Endothelial cell of umbilical vein (primary cell): ENCODE measurements around the gene CORO2B. TPM values are rescaled to one million over a fixed set of nuclear protein-coding genes. Genes with fewer than 3 reads are reported as not detected.

ENCODE experiments used
- BruUV-seq: library from RNA; stranded (reverse); fragments of 400-500 nt; replicated peaks from 2 replicates; lab custom pipeline; 2021; lab: Mats Ljungman, UMichigan
- CTCF ChIA-PET: fragments of 300-600, 350-600 bp; sonication (Branson Sonifier 250); formaldehyde crosslinking; loops from one replicate; lab custom pipeline; 2021; ENCODE audit warnings: antibody characterized with exemption, inconsistent platforms; lab: Charles Lee
- POLR2A ChIA-PET: fragments of 300-600, 350-600 bp; sonication (Branson Sonifier 250); formaldehyde crosslinking; loops from one replicate; lab custom pipeline; 2021; ENCODE audit warnings: antibody characterized with exemption, inconsistent platforms; lab: Charles Lee
- DNase-seq: peaks from one replicate; pipeline ENCODE4 v3.0.0-alpha.2; 2011; ENCODE audit warnings: low read depth, low spot score
- FAIRE-seq: peaks from 2 replicates; lab custom pipeline; 2011; peaks lifted over from hg19 to GRCh38; lab: Jason Lieb, UNC
- H2AFZ ChIP-seq: 2 replicates; pipeline ENCODE4 v1.6.0; 2012; ENCODE audit warnings: low read depth, low read length, control low read depth, inconsistent platforms
- H3K27ac ChIP-seq: 2 replicates; pipeline ENCODE4 v1.5.1; 2011; ENCODE audit warnings: low read depth, mild to moderate bottlenecking, control low read depth, low read length, moderate library complexity; ENCODE audit not compliant: insufficient read depth
- H3K27me3 ChIP-seq, 2 experiments: 2 replicates each; pipeline versions ENCODE4 v1.6.0 to v1.6.1; 2011; ENCODE audit warnings: low read length in 2 of 2, mixed read lengths in 1 of 2; ENCODE audit not compliant: control insufficient read depth in 2 of 2, insufficient read depth in 2 of 2
- H3K36me3 ChIP-seq, 2 experiments: 2 replicates in 1 of 2; 3 replicates in 1 of 2; pipeline ENCODE4 v1.5.1; 2011; ENCODE audit warnings: low read length in 2 of 2, mild to moderate bottlenecking in 1 of 2, moderate library complexity in 1 of 2; ENCODE audit not compliant: control insufficient read depth in 2 of 2, insufficient read depth in 2 of 2; ENCODE audit errors: extremely low read depth in 1 of 2
- H3K4me1 ChIP-seq: 3 replicates; pipeline ENCODE4 v1.5.1; 2011; ENCODE audit warnings: mild to moderate bottlenecking, low read length; ENCODE audit not compliant: control insufficient read depth, insufficient read depth; ENCODE audit errors: extremely low read depth
- H3K4me2 ChIP-seq: 2 replicates; pipeline ENCODE4 v1.6.1; 2011; ENCODE audit warnings: low read length, control low read depth, mixed read lengths; ENCODE audit not compliant: insufficient read depth
- H3K4me3 ChIP-seq, 3 experiments: fragments of 200-600 bp in 1 of 3; sonication (generic), shearing (Covaris generic) in 1 of 3; replicated peaks in 1 of 3; 2 replicates each; pipeline ENCODE4 v1.5.1; 2011 to 2016; ENCODE audit warnings: control low read depth in 3 of 3, low read length in 3 of 3, mild to moderate bottlenecking in 2 of 3, inconsistent platforms in 1 of 3, low read depth in 1 of 3, moderate library complexity in 1 of 3; ENCODE audit not compliant: insufficient read depth in 1 of 3
- H3K79me2 ChIP-seq: 2 replicates; pipeline ENCODE4 v1.6.0; 2012; ENCODE audit warnings: low read length, inconsistent platforms; ENCODE audit not compliant: control insufficient read depth, insufficient read depth
- H3K9ac ChIP-seq: replicated peaks from 2 replicates; pipeline ENCODE3; 2011; ENCODE audit warnings: low read length, control low read depth; ENCODE audit not compliant: insufficient read depth; ENCODE audit errors: extremely low read depth
- H3K9me1 ChIP-seq: replicated peaks from 3 replicates; pipeline ENCODE4 v1.6.0; 2011; ENCODE audit warnings: mild to moderate bottlenecking, low read length; ENCODE audit not compliant: control insufficient read depth, insufficient read depth; ENCODE audit errors: extremely low read depth
- H3K9me3 ChIP-seq: replicated peaks from 2 replicates; pipeline ENCODE4 v1.5.1; 2012; ENCODE audit warnings: low read length, inconsistent platforms; ENCODE audit not compliant: control insufficient read depth, insufficient read depth
- H4K20me1 ChIP-seq: replicated peaks from 2 replicates; pipeline ENCODE3; 2011; ENCODE audit warnings: mild to moderate bottlenecking, low read length; ENCODE audit not compliant: control insufficient read depth, insufficient read depth; ENCODE audit errors: extremely low read depth
- CTCF ChIP-seq, 2 donors: IDR thresholded peaks; 1 replicate in 1 of 2; 2 replicates in 1 of 2; pipeline ENCODE4 v1.5.1; 2011; ENCODE audit warnings: low read length in 2 of 2, mild to moderate bottlenecking in 2 of 2, moderate library complexity in 2 of 2, control low read depth in 1 of 2, inconsistent platforms in 1 of 2, low read depth in 1 of 2; ENCODE audit not compliant: insufficient read depth in 1 of 2; ENCODE audit errors: extremely low read depth in 1 of 2
- POLR2AphosphoS5 ChIP-seq: IDR thresholded peaks from 2 replicates; pipeline ENCODE4 v1.6.1; 2012; ENCODE audit warnings: low read depth, mild to moderate bottlenecking, control low read depth, low read length, moderate library complexity; ENCODE audit not compliant: insufficient read depth
- dilution Hi-C: fragments of 300-500 bp; cut with MboI; formaldehyde crosslinking; loops from one replicate; pipeline ENCODE4 v1.15.0; 2019; ENCODE audit warnings: low sequenced_read_pairs; ENCODE audit not compliant: extremely low pct_ligation_motif_present
- intact Hi-C: fragments of 100-400 bp; cut with micrococcal nuclease; formaldehyde crosslinking; loops from one replicate; pipeline ENCODE4 v1.10.0; 2022
- polyA plus RNA-seq, 4 experiments: library from polyadenylated mRNA; depleted of rRNA in 3 of 4; stranded (reverse) in 3 of 4; unstranded in 1 of 4; fragments of >200 nt; gene quantifications; 2 replicates each; pipeline versions ENCODE4 v1.2.1 to v1.2.3, GENCODE V29; 2011 to 2012; ENCODE audit warnings: missing spikeins in 1 of 4
- total RNA-seq: library from RNA; stranded (reverse); gene quantifications from 2 replicates; pipeline ENCODE4 v1.2.3, GENCODE V29; 2021

The CORO2B gene
- total and polyA plus RNA-seq, 2 donors (not counting 3 experiments of a cell fraction or from before 2014, with no cell fraction given) = 2.4 to 3.7 TPM

- no peaks in the 10 kb centered on the region for H3K79me2 ChIP-seq
- intact Hi-C loops (loop anchor here (1.0 to 5.0 kb wide), 6 partner anchors 120 to 371 kb away; partner anchors contain the start of gene ANP32A), dilution Hi-C loops (no loop called here)
- TF ChIP-seq POLR2AphosphoS5 (no peak), CTCF (IDR thresholded peaks at IDR 0.05; ENCODE audit: extremely low read depth in 1 of 2, insufficient read depth in 1 of 2, low read depth in 1 of 2, low read length in 2 of 2) (peak; percentile 71 to 78)
- H3K9me1 ChIP-seq = no peaks in the 10 kb centered on the region
- ChIA-PET POLR2A (interaction anchor here (1.1 kb wide), 1 partner anchor 322 kb away, joined by 4 read pairs; no protein-coding TSS in a partner anchor), CTCF (interaction anchor here (0.6 to 18.5 kb wide), 43 partner anchors 10 to 477 kb away, joined by 3 to 728 read pairs (median 4); no protein-coding TSS in a partner anchor)
- no peaks in the 10 kb centered on the region for H3K9me3 ChIP-seq
- peak; percentile 59 for FAIRE-seq
- peaks cover 4 to 8% of the 10 kb centered on the region in 2 experiments for H3K27me3 ChIP-seq
- H4K20me1 ChIP-seq = no peaks in the 10 kb centered on the region
- peaks cover 8% of the 10 kb centered on the region for H3K4me1 ChIP-seq
- no peak overlapping the region for H3K4me2 ChIP-seq
- H3K9ac ChIP-seq = no peak overlapping the region
- no peak overlapping the region for H3K4me3 ChIP-seq
- peak; percentile 59 for DNase-seq
- no peak overlapping the region for H2AFZ ChIP-seq
- no peaks in the 10 kb centered on the region for H3K36me3 ChIP-seq
- BruUV-seq = no TSS peak
- H3K27ac ChIP-seq = no peak overlapping the region
Measured at GRCh38 chr15:68553994-68554720, 24.6 kb upstream of the CORO2B start.
